HepG2 (cell line): ENCODE measurements around the gene STRBP. TPM values are rescaled to one million over a fixed set of nuclear protein-coding genes. Genes with fewer than 3 reads are reported as not detected.

ENCODE experiments used
- ATAC-seq: fragments of 200-7000 bp; cut with Tn5 transposase; 3 replicates; pipeline ENCODE4 v1.9.1; 2020; ENCODE audit warnings: mild to moderate bottlenecking, moderate library complexity
- BruUV-seq: library from RNA; stranded (reverse); fragments of 400-500 nt; replicated peaks from 2 replicates; lab custom pipeline; 2021; lab: Mats Ljungman, UMichigan
- CTCF ChIA-PET: fragments of 300-600 bp; formaldehyde crosslinking; extraction: SDS; loops from one replicate; lab custom pipeline; 2021; ENCODE audit warnings: low total read pairs, inconsistent platforms, low intra/inter-chr PET ratio; lab: Yijun Ruan, JAX
- POLR2A ChIA-PET: fragments of 350-600 bp; sonication (Branson Sonifier 250); formaldehyde crosslinking; loops from one replicate; lab custom pipeline; 2020; ENCODE audit warnings: antibody characterized with exemption, inconsistent platforms; lab: Yijun Ruan, JAX
- DNase-seq: peaks from one replicate; pipeline ENCODE4 v3.0.0-alpha.2; 2015; ENCODE audit warnings: low spot score
- FAIRE-seq: peaks from 3 replicates; lab custom pipeline; 2011; peaks lifted over from hg19 to GRCh38; lab: Jason Lieb, UNC
- H2AFZ ChIP-seq: one replicate; pipeline ENCODE4 v1.6.1; 2011; ENCODE audit warnings: low read length, inconsistent platforms
- H3K27ac ChIP-seq: fragments of 300-600 bp; 3 replicates; pipeline ENCODE4 v1.8.0; 2011; ENCODE audit warnings: mixed run types, mild to moderate bottlenecking, mixed read lengths, low read length, inconsistent platforms; ENCODE audit not compliant: insufficient read depth; ENCODE audit errors: extremely low read length
- H3K27me3 ChIP-seq, 2 experiments: fragments of 200-600 bp in 1 of 2; 2 replicates in 1 of 2; 3 replicates in 1 of 2; pipeline versions ENCODE4 v1.6.0 to v1.8.0; 2011; ENCODE audit warnings: low read length in 2 of 2, mild to moderate bottlenecking in 2 of 2, moderate library complexity in 2 of 2, inconsistent platforms in 1 of 2; ENCODE audit not compliant: insufficient read depth in 2 of 2, control insufficient read depth in 1 of 2
- H3K36me3 ChIP-seq, 2 experiments: fragments of 200-600 bp in 1 of 2; replicated peaks in 1 of 2; 2 replicates in 1 of 2; 3 replicates in 1 of 2; pipeline versions ENCODE4 v1.5.1 to v1.8.0; 2011; ENCODE audit warnings: low read length in 2 of 2, inconsistent platforms in 1 of 2; ENCODE audit not compliant: insufficient read depth in 2 of 2, control insufficient read depth in 1 of 2
- H3K4me1 ChIP-seq: 2 replicates; pipeline ENCODE4 v1.5.1; 2012; ENCODE audit warnings: low read length, inconsistent platforms; ENCODE audit not compliant: insufficient read depth
- H3K4me2 ChIP-seq: 2 replicates; pipeline ENCODE4 v1.6.0; 2011; ENCODE audit warnings: low read depth, low read length, inconsistent platforms
- H3K4me3 ChIP-seq, 3 experiments: fragments of 200-600 bp in 1 of 3; sonication (generic), shearing (Covaris generic) in 1 of 3; replicated peaks in 1 of 3; 2 replicates each; pipeline ENCODE4 v1.5.1; 2011 to 2016; ENCODE audit warnings: low read length in 3 of 3, inconsistent platforms in 2 of 3, low read depth in 2 of 3, mild to moderate bottlenecking in 2 of 3, control low read depth in 1 of 3, mixed read lengths in 1 of 3; ENCODE audit not compliant: insufficient read depth in 1 of 3
- H3K79me2 ChIP-seq: one replicate; pipeline ENCODE4 v1.6.1; 2011; ENCODE audit warnings: low read length, inconsistent platforms; ENCODE audit not compliant: insufficient read depth
- H3K9ac ChIP-seq: 2 replicates; pipeline ENCODE4 v1.6.0; 2011; ENCODE audit warnings: mild to moderate bottlenecking, low read depth, low read length, inconsistent platforms; ENCODE audit not compliant: insufficient read depth
- H3K9me3 ChIP-seq: 2 replicates; pipeline ENCODE4 v1.5.1; 2012; ENCODE audit warnings: mild to moderate bottlenecking, low read length
- H4K20me1 ChIP-seq: 2 replicates; pipeline ENCODE4 v1.6.0; 2011; ENCODE audit warnings: inconsistent platforms, mild to moderate bottlenecking, low read length, moderate library complexity; ENCODE audit not compliant: insufficient read depth
- ETV5 ChIP-seq: IDR thresholded peaks from 2 replicates; pipeline ENCODE4 v1.6.1; 2018; ENCODE audit warnings: missing biosample characterization, missing genetic modification reagents, inconsistent platforms, borderline replicate concordance
- FOXK2 ChIP-seq: fragments of 450-650 bp; IDR thresholded peaks from 2 replicates; pipeline ENCODE4 v1.6.1; 2016
- HNRNPH1 ChIP-seq: fragments of 200-400 bp; formaldehyde crosslinking; optimal IDR thresholded peaks from 2 replicates; pipeline ENCODE3; 2017; ENCODE audit warnings: mild to moderate bottlenecking, low read depth, low read length
- HNRNPK ChIP-seq: fragments of 200-400 bp; formaldehyde crosslinking; IDR thresholded peaks from 2 replicates; pipeline ENCODE4 v1.6.1; 2018; ENCODE audit warnings: low read length, low read depth, moderate library complexity, mild to moderate bottlenecking; ENCODE audit not compliant: poor library complexity, severe bottlenecking
- HNRNPL ChIP-seq: fragments of 200-400 bp; formaldehyde crosslinking; IDR thresholded peaks from 2 replicates; pipeline ENCODE4 v1.6.1; 2017; ENCODE audit warnings: mild to moderate bottlenecking, low read depth, low read length
- KDM1A ChIP-seq: IDR thresholded peaks from 2 replicates; pipeline ENCODE4 v1.6.1; 2016; ENCODE audit warnings: missing compliant biosample characterization
- MIER3 ChIP-seq: IDR thresholded peaks from 2 replicates; pipeline ENCODE4 v1.6.1; 2016; ENCODE audit warnings: missing compliant biosample characterization, borderline replicate concordance
- PRMT3 ChIP-seq: sonication (generic); formaldehyde crosslinking; IDR thresholded peaks from 2 replicates; pipeline ENCODE4 v1.8.1; 2022; ENCODE audit warnings: low read depth, mild to moderate bottlenecking, moderate library complexity, missing genetic modification reagents, borderline replicate concordance
- RXRB ChIP-seq: IDR thresholded peaks from 2 replicates; pipeline ENCODE4 v1.6.1; 2016; ENCODE audit warnings: borderline replicate concordance, missing genetic modification reagents, missing compliant biosample characterization
- SALL2 ChIP-seq: sonication (generic); formaldehyde crosslinking; IDR thresholded peaks from 2 replicates; pipeline ENCODE4 v1.8.1; 2023; ENCODE audit warnings: mild to moderate bottlenecking, missing genetic modification reagents, inconsistent platforms
- SMARCE1 ChIP-seq: fragments of 450-650 bp; IDR thresholded peaks from 2 replicates; pipeline ENCODE4 v1.6.1; 2017; ENCODE audit warnings: borderline replicate concordance
- TARDBP ChIP-seq: sonication (generic); formaldehyde crosslinking; IDR thresholded peaks from 2 replicates; pipeline ENCODE4 v1.8.0; 2022; ENCODE audit warnings: mild to moderate bottlenecking, missing genetic modification reagents
- ZFP36L2 ChIP-seq: sonication (generic); formaldehyde crosslinking; IDR thresholded peaks from 2 replicates; pipeline ENCODE4 v1.4.0; 2020; ENCODE audit warnings: missing genetic modification reagents
- ZNF781 ChIP-seq: sonication (generic); formaldehyde crosslinking; IDR thresholded peaks from 2 replicates; pipeline ENCODE4 v1.5.1; 2020; ENCODE audit warnings: borderline replicate concordance, mild to moderate bottlenecking, missing genetic modification reagents; ENCODE audit errors: not compliant biosample characterization
- ZNF850 ChIP-seq: sonication (generic); formaldehyde crosslinking; conservative IDR thresholded peaks from 2 replicates; pipeline ENCODE4 v1.9.0; 2021; ENCODE audit warnings: mild to moderate bottlenecking, missing genetic modification reagents
- WGBS: methylation state at CpG from one replicate; pipeline ENCODE4 v1.1.6; 2017; ENCODE audit warnings: low lambda C conversion rate; 5-methylcytosine and 5-hydroxymethylcytosine counted together
- in situ Hi-C: cut with HindIII; loops from 2 replicates; pipeline ENCODE4 v1.10.0; 2017; ENCODE audit warnings: low pct_unique_long_range_greater_than_20kb; ENCODE audit not compliant: extremely low pct_ligation_motif_present
- intact Hi-C: fragments of 100-400 bp; cut with micrococcal nuclease; formaldehyde crosslinking; loops from one replicate; pipeline ENCODE4 v1.10.0; 2022; ENCODE audit not compliant: unreplicated experiment
- polyA plus RNA-seq, 8 experiments: library from polyadenylated mRNA; depleted of rRNA in 3 of 8; stranded (reverse) in 7 of 8; unstranded in 1 of 8; fragments of >200 nt; fragmentation: Illumina TruSeq in 4 of 8; extraction: Trizol in 4 of 8; gene quantifications; 2 replicates each; pipeline versions ENCODE4 v1.2.1 to v1.2.3, GENCODE V29; 2011 to 2016; ENCODE audit warnings: low read depth in 4 of 8, missing spikeins in 1 of 8, mixed read lengths in 1 of 8; ENCODE audit not compliant: insufficient read depth in 1 of 8
- total RNA-seq, 5 experiments: library from RNA; depleted of rRNA; stranded (reverse); fragments of >200 nt; fragmentation: Illumina TruSeq; extraction: Trizol; gene quantifications; 2 replicates each; pipeline ENCODE4 v1.2.3, GENCODE V29; 2016; ENCODE audit warnings: low read depth in 1 of 5
- TF ChIP-seq, protein P1 (sequence below): sonication (generic); formaldehyde crosslinking; IDR thresholded peaks from 2 replicates; pipeline ENCODE4 v1.8.1; 2023; ENCODE audit warnings: mild to moderate bottlenecking, missing genetic modification reagents
- TF ChIP-seq, protein P2 (sequence below): IDR thresholded peaks from 2 replicates; pipeline ENCODE4 v1.6.1; 2018; ENCODE audit warnings: missing genetic modification reagents
- TF ChIP-seq, protein P3 (sequence below): sonication (generic); formaldehyde crosslinking; IDR thresholded peaks from 2 replicates; pipeline ENCODE4 v1.9.0; 2021; ENCODE audit warnings: missing genetic modification reagents, borderline replicate concordance
- TF ChIP-seq, protein P4 (sequence below): fragments of 450-650 bp; IDR thresholded peaks from 2 replicates; pipeline ENCODE4 v1.6.1; 2017

The STRBP gene
- total and polyA plus RNA-seq, 2 of the 13 experiments (the other 11 are each of a cell fraction or from before 2014, with no cell fraction given): 14.5 to 38.5 TPM

DNA sequence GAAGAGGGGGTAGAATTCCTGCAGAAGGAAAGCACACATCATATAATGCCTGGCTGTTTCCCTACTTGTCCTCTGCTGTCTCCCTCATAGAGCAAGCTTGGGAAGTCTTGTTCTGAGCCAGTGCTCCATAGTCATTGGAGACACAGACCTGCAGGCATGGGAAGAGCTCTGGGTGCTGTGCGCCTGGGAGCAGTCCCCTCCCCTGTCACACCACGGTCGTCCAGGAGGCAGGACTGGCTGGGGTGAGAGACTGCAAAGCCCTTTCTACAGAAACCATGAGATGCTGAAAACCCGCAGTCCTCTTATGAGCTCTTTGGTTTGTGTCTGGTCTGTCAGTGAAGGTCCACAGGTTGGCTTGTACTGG lies 170.3 kb downstream of the STRBP start (continued):
- TF ChIP-seq SMARCE1 (no peak), TARDBP (no peak)
- TF ChIP-seq, protein P1, sequence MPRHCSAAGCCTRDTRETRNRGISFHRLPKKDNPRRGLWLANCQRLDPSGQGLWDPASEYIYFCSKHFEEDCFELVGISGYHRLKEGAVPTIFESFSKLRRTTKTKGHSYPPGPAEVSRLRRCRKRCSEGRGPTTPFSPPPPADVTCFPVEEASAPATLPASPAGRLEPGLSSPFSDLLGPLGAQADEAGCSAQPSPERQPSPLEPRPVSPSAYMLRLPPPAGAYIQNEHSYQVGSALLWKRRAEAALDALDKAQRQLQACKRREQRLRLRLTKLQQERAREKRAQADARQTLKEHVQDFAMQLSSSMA (CRISPR knock-in tag): no peak

DNA sequence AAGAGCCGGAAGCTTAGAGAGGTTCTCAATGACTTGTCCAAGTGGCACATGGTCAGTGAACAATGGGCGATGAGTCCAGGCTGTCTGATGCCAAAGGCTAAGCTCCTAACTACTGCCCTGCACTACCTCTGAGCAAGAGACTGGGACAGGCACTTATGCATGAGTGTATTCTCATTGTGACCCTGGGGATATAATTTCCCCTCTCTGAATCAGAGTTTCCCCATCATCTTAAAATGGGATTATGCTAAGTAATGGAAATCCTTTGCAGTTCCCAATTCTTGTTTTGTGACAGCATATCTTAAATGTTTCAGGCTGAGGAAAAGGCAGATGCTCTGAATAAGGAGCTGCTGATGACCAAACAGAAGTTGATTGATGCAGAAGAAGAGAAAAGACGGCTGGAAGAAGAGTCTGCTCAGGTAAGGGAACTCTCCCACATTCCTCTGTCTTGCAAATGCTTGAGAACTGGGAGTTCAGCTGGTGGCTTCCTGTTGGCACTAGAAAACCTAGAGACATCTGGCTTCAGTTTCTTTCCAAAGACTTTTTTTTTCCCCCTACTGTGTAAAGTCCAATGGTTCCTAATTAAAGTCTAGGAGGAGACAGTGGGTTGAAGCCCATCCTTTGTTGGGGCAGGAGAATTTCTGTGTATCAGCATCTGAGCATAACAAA lies 170.8 kb downstream of the STRBP start:
- no peak overlapping the region for H3K4me2 ChIP-seq
- in situ Hi-C loops: no loop called here
- H3K9ac ChIP-seq: no peak overlapping the region
- H3K4me3 ChIP-seq: no peak overlapping the region
- H3K27ac ChIP-seq: no peak overlapping the region
- 97% methylated on average over 2 of the region's 3 CpGs for WGBS
- peaks cover 15 to 45% of the 10 kb centered on the region in 2 experiments for H3K36me3 ChIP-seq
- CTCF ChIA-PET: no interaction called here
- no peaks in the 10 kb centered on the region for H3K27me3 ChIP-seq
- no peak overlapping the region for H2AFZ ChIP-seq
- ATAC-seq (no peak), DNase-seq (no peak), FAIRE-seq (no peak)
- H3K4me1 ChIP-seq: peaks cover 51% of the 10 kb centered on the region
- no peaks in the 10 kb centered on the region for H4K20me1 ChIP-seq
- POLR2A ChIA-PET: no interaction called here
- H3K79me2 ChIP-seq: no peaks in the 10 kb centered on the region
- no peaks in the 10 kb centered on the region for H3K9me3 ChIP-seq
- intact Hi-C loops: no loop called here
- BruUV-seq: no TSS peak
- no peak for TF ChIP-seq HNRNPL
- TF ChIP-seq, protein P2, sequence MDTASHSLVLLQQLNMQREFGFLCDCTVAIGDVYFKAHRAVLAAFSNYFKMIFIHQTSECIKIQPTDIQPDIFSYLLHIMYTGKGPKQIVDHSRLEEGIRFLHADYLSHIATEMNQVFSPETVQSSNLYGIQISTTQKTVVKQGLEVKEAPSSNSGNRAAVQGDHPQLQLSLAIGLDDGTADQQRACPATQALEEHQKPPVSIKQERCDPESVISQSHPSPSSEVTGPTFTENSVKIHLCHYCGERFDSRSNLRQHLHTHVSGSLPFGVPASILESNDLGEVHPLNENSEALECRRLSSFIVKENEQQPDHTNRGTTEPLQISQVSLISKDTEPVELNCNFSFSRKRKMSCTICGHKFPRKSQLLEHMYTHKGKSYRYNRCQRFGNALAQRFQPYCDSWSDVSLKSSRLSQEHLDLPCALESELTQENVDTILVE (CRISPR knock-in tag): no peak
- TF ChIP-seq, protein P3, sequence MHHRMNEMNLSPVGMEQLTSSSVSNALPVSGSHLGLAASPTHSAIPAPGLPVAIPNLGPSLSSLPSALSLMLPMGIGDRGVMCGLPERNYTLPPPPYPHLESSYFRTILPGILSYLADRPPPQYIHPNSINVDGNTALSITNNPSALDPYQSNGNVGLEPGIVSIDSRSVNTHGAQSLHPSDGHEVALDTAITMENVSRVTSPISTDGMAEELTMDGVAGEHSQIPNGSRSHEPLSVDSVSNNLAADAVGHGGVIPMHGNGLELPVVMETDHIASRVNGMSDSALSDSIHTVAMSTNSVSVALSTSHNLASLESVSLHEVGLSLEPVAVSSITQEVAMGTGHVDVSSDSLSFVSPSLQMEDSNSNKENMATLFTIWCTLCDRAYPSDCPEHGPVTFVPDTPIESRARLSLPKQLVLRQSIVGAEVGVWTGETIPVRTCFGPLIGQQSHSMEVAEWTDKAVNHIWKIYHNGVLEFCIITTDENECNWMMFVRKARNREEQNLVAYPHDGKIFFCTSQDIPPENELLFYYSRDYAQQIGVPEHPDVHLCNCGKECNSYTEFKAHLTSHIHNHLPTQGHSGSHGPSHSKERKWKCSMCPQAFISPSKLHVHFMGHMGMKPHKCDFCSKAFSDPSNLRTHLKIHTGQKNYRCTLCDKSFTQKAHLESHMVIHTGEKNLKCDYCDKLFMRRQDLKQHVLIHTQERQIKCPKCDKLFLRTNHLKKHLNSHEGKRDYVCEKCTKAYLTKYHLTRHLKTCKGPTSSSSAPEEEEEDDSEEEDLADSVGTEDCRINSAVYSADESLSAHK (CRISPR knock-in tag): no peak
- TF ChIP-seq MIER3 (CRISPR knock-in tag): no peak
- TF ChIP-seq SALL2 (CRISPR knock-in tag): no peak
- TF ChIP-seq PRMT3 (CRISPR knock-in tag): no peak
- TF ChIP-seq ZFP36L2 (CRISPR knock-in tag): no peak
- TF ChIP-seq FOXK2: no peak
- no peak for TF ChIP-seq HNRNPH1
- no peak for TF ChIP-seq RXRB (CRISPR knock-in tag)
- no peak for TF ChIP-seq KDM1A (CRISPR knock-in tag)
- no peak for TF ChIP-seq ZNF850 (CRISPR knock-in tag)
- TF ChIP-seq ETV5 (CRISPR knock-in tag): no peak
- TF ChIP-seq, protein P4, sequence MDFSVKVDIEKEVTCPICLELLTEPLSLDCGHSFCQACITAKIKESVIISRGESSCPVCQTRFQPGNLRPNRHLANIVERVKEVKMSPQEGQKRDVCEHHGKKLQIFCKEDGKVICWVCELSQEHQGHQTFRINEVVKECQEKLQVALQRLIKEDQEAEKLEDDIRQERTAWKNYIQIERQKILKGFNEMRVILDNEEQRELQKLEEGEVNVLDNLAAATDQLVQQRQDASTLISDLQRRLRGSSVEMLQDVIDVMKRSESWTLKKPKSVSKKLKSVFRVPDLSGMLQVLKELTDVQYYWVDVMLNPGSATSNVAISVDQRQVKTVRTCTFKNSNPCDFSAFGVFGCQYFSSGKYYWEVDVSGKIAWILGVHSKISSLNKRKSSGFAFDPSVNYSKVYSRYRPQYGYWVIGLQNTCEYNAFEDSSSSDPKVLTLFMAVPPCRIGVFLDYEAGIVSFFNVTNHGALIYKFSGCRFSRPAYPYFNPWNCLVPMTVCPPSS: no peak
- TF ChIP-seq ZNF781 (CRISPR knock-in tag): no peak
- no peak for TF ChIP-seq HNRNPK
